Measurements from ENCODE around the gene MEIS2.

DNA sequence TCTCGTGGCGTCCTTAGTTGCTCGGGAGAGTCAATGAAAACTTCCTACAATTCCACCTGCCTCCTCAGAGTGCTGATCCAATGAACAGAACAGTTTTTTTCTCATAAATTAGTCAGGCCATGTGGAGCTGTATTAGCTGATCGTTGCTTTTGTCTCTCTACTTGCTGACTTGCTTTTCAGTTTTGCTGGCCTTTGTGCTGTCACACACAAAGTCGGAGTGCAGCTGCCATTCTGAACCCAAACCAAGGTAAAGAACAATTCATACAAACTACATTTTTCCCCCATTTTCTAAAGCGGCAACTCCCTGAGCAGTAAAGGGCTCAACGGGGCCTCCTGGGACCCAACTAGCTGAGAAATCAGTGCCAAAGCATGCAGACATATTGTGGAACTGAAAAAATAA, 43.1 kb downstream of the MEIS2 start:
- TF ChIP-seq, protein P1, sequence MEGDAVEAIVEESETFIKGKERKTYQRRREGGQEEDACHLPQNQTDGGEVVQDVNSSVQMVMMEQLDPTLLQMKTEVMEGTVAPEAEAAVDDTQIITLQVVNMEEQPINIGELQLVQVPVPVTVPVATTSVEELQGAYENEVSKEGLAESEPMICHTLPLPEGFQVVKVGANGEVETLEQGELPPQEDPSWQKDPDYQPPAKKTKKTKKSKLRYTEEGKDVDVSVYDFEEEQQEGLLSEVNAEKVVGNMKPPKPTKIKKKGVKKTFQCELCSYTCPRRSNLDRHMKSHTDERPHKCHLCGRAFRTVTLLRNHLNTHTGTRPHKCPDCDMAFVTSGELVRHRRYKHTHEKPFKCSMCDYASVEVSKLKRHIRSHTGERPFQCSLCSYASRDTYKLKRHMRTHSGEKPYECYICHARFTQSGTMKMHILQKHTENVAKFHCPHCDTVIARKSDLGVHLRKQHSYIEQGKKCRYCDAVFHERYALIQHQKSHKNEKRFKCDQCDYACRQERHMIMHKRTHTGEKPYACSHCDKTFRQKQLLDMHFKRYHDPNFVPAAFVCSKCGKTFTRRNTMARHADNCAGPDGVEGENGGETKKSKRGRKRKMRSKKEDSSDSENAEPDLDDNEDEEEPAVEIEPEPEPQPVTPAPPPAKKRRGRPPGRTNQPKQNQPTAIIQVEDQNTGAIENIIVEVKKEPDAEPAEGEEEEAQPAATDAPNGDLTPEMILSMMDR (IDR thresholded peaks at IDR 0.05; ENCODE audit: extremely low read depth in 1 of 2, insufficient read depth in 1 of 2, low read depth in 1 of 2, low read length in 2 of 2) = no peak
- TF ChIP-seq POLR2A (IDR thresholded peaks at IDR 0.05; ENCODE audit: low read depth, low read length) (no peak), FOS (IDR thresholded peaks at IDR 0.05; ENCODE audit: borderline replicate concordance, insufficient read depth, low read length) (no peak), EZH2 (IDR thresholded peaks at IDR 0.05; ENCODE audit: borderline replicate concordance, low read depth, low read length, severe bottlenecking) (no peak)
- TF ChIP-seq, protein P2, sequence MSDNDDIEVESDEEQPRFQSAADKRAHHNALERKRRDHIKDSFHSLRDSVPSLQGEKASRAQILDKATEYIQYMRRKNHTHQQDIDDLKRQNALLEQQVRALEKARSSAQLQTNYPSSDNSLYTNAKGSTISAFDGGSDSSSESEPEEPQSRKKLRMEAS (IDR thresholded peaks at IDR 0.05; ENCODE audit: insufficient read depth, insufficient read length) = no peak
